Muscle layer of colon (tissue), 2 donors: Measurements from ENCODE around the gene NDE1.

ENCODE experiments used
- H3K27ac ChIP-seq: one replicate; pipeline ENCODE4 v1.7.0; 2013; ENCODE audit warnings: low read depth, mild to moderate bottlenecking, low read length, moderate library complexity
- H3K27me3 ChIP-seq, 2 donors: one replicate each; pipeline ENCODE4 v1.7.0; 2013; ENCODE audit warnings: low read length in 2 of 2, mild to moderate bottlenecking in 2 of 2; ENCODE audit not compliant: insufficient read depth in 2 of 2, control insufficient read depth in 1 of 2
- H3K36me3 ChIP-seq: one replicate; pipeline ENCODE4 v1.7.0; 2013; ENCODE audit warnings: mild to moderate bottlenecking, low read length; ENCODE audit not compliant: insufficient read depth
- H3K4me1 ChIP-seq: one replicate; pipeline ENCODE4 v1.7.0; 2013; ENCODE audit warnings: mild to moderate bottlenecking, low read length; ENCODE audit not compliant: insufficient read depth
- H3K4me3 ChIP-seq, 2 donors: one replicate each; pipeline ENCODE4 v1.7.0; 2013; ENCODE audit warnings: low read length in 2 of 2, low read depth in 1 of 2, mild to moderate bottlenecking in 1 of 2, moderate library complexity in 1 of 2
- H3K9ac ChIP-seq: one replicate; pipeline ENCODE4 v1.7.0; 2013; ENCODE audit warnings: low read length
- H3K9me3 ChIP-seq: one replicate; pipeline ENCODE4 v1.7.0; 2013; ENCODE audit warnings: mild to moderate bottlenecking, low read length
- donor health status: abdominal sarcoma.
- donor health status: Adenocarcinoma of cecum.

The NDE1 gene

DNA sequence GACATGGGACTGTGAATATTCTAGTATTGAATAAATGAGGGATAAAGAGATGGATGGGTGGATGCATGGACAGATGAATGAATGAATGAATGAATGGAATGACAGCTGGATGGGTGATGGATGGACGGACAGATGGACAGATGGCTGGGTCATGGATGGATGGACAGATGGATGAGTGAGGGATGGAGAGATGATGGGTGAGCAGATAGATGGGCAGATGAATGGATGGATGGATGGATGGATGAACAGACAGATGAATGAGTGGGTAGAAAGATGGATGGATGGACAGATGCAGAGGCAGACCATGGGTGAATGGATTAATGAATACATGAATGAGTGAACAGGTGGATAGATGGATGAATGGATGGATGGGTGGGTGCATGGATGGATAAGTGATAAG, 110.1 kb downstream of the NDE1 start:
- Histone ChIP-seq H3K9ac (no peak overlapping the region), H3K4me3 (no peak overlapping the region), H3K9me3 (no peaks in the 10 kb centered on the region), H3K4me1 (peaks cover 28% of the 10 kb centered on the region), H3K27me3 (no peaks in the 10 kb centered on the region), H3K27ac (no peak overlapping the region), H3K36me3 (peaks cover 89% of the 10 kb centered on the region)

DNA sequence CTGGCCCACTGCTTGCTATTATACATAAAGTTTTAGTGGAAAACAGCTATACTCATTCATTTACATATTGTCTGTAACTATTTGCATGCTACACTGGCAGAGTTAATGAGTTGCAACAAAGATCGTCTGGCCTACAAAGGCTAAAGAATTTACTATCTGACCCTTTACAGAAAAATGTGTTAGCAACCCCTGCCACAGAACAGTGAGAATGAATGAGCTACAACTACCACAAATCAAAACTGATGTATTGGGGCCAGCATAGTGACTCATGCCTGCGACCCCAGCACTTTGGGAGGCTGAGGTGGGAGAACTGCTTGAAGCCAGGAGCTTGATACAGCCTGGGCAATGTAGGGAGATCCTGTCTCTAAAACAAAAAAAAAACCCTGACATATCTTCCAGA, 114.1 kb downstream of the NDE1 start:
- no peak overlapping the region for H3K27ac ChIP-seq
- H3K4me3 ChIP-seq: no peak overlapping the region
- H3K9ac ChIP-seq: no peak overlapping the region
- no peaks in the 10 kb centered on the region for H3K9me3 ChIP-seq
- peaks cover 41% of the 10 kb centered on the region for H3K4me1 ChIP-seq
- no peaks in the 10 kb centered on the region for H3K27me3 ChIP-seq
- peaks cover 83% of the 10 kb centered on the region for H3K36me3 ChIP-seq

DNA sequence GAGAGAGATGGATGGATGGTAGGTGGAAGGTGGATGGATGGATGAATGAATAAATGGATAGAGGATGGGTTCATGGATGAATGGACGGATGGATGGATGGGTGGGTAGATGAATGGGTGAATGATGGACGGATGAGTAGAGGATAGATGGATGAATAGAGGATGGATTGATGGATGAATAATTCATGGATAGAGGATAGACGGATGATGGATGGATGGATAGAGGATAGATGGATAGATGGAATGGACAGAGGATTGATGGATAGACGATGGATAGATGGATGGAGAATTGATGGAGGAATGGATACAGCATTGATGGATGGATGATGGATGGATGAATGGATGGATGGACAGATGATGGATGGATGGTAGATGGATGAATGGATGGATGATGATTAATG, 115.1 kb downstream of the NDE1 start:
- Histone ChIP-seq H3K9ac (no peak overlapping the region), H3K4me3 (no peak overlapping the region), H3K27me3 (no peaks in the 10 kb centered on the region), H3K9me3 (no peaks in the 10 kb centered on the region), H3K4me1 (peaks cover 39% of the 10 kb centered on the region), H3K27ac (peak overlapping the region; percentile 64), H3K36me3 (peaks cover 82% of the 10 kb centered on the region)

DNA sequence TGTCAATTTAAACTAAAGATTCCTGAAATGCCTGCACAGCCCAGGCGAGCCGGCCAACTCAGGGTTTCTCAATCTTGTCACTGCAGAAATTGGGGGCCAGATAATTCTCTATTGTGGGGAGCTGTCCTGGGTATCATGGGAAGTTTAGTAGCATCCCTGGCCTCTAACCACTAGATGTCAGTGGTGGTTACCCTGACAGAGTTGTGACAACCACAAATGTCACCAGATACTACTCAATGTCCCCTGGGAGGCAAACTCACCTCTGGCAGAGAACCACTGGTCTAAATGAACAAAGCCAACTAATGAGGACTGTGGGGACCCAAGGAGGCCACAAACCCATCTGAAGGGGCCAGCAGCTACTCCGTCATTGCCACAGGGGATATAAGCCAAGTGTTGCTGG, 115.8 kb downstream of the NDE1 start:
- no peaks in the 10 kb centered on the region for H3K9me3 ChIP-seq
- H3K4me1 ChIP-seq: peaks cover 42% of the 10 kb centered on the region
- peaks cover 83% of the 10 kb centered on the region for H3K36me3 ChIP-seq
- no peak overlapping the region for H3K4me3 ChIP-seq
- H3K9ac ChIP-seq: no peak overlapping the region
- H3K27ac ChIP-seq: peak overlapping the region; percentile 64
- no peaks in the 10 kb centered on the region for H3K27me3 ChIP-seq

DNA sequence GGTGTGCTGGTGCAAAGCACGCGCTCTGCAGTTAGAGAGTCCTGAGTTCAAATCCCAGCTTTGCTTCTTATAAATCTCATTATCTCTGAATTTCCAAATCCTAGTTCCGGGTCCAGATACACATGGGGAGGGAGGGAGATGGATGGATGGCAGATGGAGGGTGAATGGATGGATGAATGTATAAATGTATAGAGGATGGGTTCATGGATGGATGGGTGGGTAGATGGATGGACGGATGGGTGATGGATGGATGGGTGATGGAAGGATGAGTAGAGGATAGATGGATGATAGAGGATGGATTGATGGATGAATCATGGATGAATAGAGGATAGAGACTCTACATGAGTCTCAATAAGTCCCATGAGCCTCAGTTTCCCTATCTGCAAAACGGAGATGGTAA, 116.9 kb downstream of the NDE1 start:
- H3K27ac ChIP-seq: peak overlapping the region; percentile 27
- H3K4me1 ChIP-seq: peaks cover 48% of the 10 kb centered on the region
- H3K27me3 ChIP-seq: no peaks in the 10 kb centered on the region
- no peak overlapping the region for H3K9ac ChIP-seq
- H3K4me3 ChIP-seq: no peak overlapping the region
- peaks cover 86% of the 10 kb centered on the region for H3K36me3 ChIP-seq
- H3K9me3 ChIP-seq: no peaks in the 10 kb centered on the region

DNA sequence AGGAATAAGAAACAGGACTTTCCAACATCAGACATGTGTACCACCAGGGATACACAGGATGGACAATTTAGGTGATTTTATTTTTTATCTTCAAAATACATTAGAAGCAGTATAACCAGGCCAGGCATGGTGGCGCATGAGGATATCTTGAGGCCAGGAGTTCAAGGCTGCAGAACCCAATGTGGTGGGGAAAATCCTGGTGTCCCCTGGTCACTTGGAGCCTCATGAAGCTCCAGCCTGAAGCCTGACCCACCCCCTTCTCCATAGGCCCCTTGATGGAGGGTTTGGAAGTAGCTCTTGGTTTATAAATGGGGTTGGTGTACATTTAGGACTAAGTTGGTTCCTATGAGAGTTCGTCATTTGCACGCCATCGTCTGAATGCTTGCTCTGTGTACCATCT, 118.2 kb downstream of the NDE1 start:
- H3K27ac ChIP-seq: no peak overlapping the region
- H3K36me3 ChIP-seq: peaks cover 84% of the 10 kb centered on the region
- H3K9ac ChIP-seq: no peak overlapping the region

DNA sequence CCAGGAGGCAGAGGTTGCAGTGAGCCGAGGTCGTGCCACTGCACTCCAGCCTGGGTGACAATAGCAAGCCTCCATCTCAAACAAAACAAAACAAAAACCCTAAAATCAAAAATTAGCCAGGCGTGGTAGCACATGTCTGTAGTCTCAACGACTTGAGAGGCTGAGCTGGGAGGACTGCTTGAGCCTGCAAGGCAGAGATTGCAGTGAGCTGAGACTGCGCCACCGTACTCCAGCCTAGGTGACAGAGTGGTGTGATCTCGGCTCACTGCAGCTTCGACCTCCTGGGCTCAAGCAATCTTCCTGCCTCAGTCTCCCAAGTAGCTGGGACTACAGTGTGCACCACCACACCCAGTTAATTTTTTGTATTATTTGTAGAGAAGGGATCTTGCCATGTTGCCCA, 119.2 kb downstream of the NDE1 start:
- H3K9me3 ChIP-seq: no peaks in the 10 kb centered on the region
- no peaks in the 10 kb centered on the region for H3K27me3 ChIP-seq
- H3K27ac ChIP-seq: no peak overlapping the region
- peaks cover 46% of the 10 kb centered on the region for H3K4me1 ChIP-seq
- peaks cover 84% of the 10 kb centered on the region for H3K36me3 ChIP-seq
- no peak overlapping the region for H3K4me3 ChIP-seq
- no peak overlapping the region for H3K9ac ChIP-seq

More for the DNA sequence above, 118.2 kb downstream of the NDE1 start:
- Histone ChIP-seq H3K27me3 (no peaks in the 10 kb centered on the region), H3K9me3 (no peaks in the 10 kb centered on the region), H3K4me1 (peaks cover 47% of the 10 kb centered on the region), H3K4me3 (no peak overlapping the region)

DNA sequence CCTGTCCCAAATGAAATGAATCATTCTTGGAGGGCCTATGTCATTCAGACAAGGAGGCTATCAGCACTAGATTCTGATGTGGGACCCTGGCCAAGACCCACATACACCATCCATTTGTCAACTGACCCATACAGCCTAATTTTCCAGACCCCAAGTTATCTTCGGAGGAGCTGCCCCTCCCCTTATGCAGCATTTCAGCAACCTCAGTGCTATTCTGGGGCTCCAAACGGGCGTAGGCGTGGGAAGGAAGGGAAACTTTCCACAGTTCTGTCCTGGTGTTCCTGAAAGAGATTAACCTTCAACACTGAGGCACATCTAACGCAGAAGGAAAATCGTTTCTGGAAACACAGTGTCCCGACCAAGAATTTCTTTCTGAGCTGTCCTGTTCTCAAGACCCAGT, 120.1 kb downstream of the NDE1 start:
- Histone ChIP-seq H3K4me1 (peaks cover 42% of the 10 kb centered on the region), H3K27me3 (no peaks in the 10 kb centered on the region), H3K36me3 (peaks cover 81% of the 10 kb centered on the region), H3K9ac (no peak overlapping the region), H3K9me3 (no peaks in the 10 kb centered on the region), H3K27ac (no peak overlapping the region), H3K4me3 (no peak overlapping the region)

DNA sequence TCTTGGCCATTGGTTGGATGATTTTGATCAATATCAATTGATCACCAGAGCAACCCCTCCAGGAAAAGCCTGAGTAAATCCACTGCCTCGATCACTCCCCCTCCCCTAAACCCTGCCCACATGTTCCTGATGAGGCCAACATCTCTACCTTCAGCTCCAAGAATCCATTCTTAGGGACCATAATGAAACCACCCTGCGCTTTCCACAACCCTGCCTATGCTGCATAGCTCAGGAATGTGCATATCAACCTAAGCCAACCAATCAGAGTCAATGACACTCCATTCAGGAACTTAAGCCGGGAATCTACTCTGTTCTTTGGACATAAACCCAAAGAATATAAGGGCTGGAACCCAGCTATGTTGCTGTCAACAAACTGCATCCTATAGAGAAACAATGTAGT, 120.5 kb downstream of the NDE1 start:
- Histone ChIP-seq H3K4me1 (peaks cover 41% of the 10 kb centered on the region), H3K4me3 (no peak overlapping the region), H3K36me3 (peaks cover 81% of the 10 kb centered on the region), H3K27me3 (no peaks in the 10 kb centered on the region), H3K9me3 (no peaks in the 10 kb centered on the region), H3K9ac (no peak overlapping the region), H3K27ac (peak overlapping the region; percentile 29)

DNA sequence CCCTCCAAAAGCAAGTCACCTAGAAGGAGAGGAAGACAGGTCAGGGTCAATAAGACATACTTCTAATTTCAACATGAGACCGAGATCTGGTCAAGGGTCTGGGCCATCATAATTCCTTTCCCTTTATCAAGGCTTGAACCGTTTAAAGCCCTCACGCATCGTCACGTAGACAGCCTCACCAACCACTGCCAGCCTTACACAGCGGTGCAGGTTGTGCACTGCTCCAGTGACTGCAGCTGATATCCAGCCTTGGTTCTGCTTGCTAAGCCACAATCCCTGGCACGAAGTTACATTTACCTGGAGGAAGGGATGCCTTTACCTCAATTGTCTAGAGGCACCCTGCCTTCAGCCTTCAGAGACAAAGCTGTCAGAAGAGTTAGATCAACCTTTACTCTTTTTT, 121.6 kb downstream of the NDE1 start:
- peaks cover 44% of the 10 kb centered on the region for H3K4me1 ChIP-seq
- H3K27me3 ChIP-seq: no peaks in the 10 kb centered on the region
- H3K27ac ChIP-seq: no peak overlapping the region
- H3K9me3 ChIP-seq: no peaks in the 10 kb centered on the region
- no peak overlapping the region for H3K9ac ChIP-seq
- peaks cover 81% of the 10 kb centered on the region for H3K36me3 ChIP-seq
- H3K4me3 ChIP-seq: no peak overlapping the region

DNA sequence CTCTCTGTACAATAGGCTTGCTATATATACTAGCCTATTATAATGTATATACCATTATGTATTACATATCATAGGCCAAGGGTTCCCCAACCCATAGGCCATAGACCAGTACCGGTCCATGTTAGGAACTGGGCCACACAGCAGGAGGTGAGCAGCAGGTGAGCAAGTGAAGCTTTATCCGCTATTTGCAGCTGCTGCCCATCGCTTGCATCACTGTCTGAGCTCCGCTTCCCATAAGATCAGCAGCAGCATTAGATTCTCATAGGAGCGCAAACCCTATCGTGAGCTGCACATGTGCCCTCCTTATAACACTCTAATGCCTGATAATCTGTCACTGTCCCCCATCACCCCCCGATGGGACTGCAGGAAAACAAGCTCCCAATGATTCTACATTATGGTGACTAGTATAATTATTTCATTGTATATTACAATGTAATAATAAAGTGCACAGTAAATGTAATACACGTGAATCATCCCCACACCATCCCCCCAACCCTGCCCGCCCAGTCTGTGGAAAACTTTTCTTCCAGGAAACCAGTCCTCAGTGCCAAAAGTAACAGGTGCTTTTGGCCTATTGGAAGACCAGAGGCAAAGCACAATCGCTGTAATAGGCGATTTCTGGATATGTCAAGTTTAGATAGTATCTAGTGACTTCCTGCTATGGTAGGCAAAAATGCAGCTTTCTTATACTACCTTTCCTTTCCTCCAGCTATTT, 122.7 kb downstream of the NDE1 start:
- Histone ChIP-seq H3K4me1 (peaks cover 44% of the 10 kb centered on the region), H3K36me3 (peaks cover 82% of the 10 kb centered on the region), H3K27ac (no peak overlapping the region)

DNA sequence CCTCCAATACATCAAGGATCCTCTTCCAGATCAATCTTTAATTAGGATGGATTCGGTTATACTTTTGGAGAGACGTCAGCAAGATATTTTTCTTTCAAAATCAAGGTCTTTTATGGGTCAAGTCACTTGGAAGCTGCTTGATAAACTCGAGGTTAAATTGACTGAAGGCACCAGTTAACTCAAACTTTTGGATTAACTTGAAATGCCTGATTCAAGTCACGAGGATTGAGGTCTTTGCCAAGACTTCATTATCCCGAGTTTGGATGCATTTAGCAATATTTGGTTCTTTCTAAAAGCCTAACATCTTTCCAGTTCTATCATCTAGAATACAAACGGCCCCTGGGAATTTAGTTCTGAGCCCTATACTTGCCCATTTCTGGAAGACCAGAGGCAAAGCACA, 123.9 kb downstream of the NDE1 start:
- Histone ChIP-seq H3K9me3 (no peaks in the 10 kb centered on the region), H3K27ac (peak overlapping the region; percentile 38), H3K9ac (no peak overlapping the region), H3K4me1 (peaks cover 55% of the 10 kb centered on the region), H3K27me3 (no peaks in the 10 kb centered on the region), H3K4me3 (no peak overlapping the region), H3K36me3 (peaks cover 90% of the 10 kb centered on the region)

More for the DNA sequence above, 122.7 kb downstream of the NDE1 start:
- H3K27me3 ChIP-seq: no peaks in the 10 kb centered on the region
- H3K9me3 ChIP-seq: no peaks in the 10 kb centered on the region
- no peak overlapping the region for H3K4me3 ChIP-seq
- H3K9ac ChIP-seq: no peak overlapping the region
